WTC11 (cell line): ENCODE measurements around the gene OR1B1. TPM values are rescaled to one million over a fixed set of nuclear protein-coding genes. Genes with fewer than 3 reads are reported as not detected.

Experiments used
- ATAC-seq: fragments of 200-7000 bp; cut with Tn5 transposase; 2 replicates; pipeline ENCODE4 v1.10.0; 2021; ENCODE audit warnings: mild to moderate bottlenecking, moderate library complexity
- CTCF ChIA-PET: fragments of 300-600 bp; sonication (Branson Sonifier 250); formaldehyde crosslinking; loops from one replicate; lab custom pipeline; 2021; ENCODE audit warnings: antibody characterized with exemption; lab: Charles Lee
- POLR2A ChIA-PET: fragments of 350-600 bp; sonication (Branson Sonifier 250); formaldehyde crosslinking; loops from one replicate; lab custom pipeline; 2021; ENCODE audit warnings: antibody characterized with exemption; lab: Charles Lee
- DNase-seq: peaks from one replicate; pipeline ENCODE4 v3.0.0; 2021; ENCODE audit warnings: low spot score
- H3K27ac Mint-ChIP-seq: 2 replicates; pipeline ENCODE4 v1.8.0; 2021; ENCODE audit warnings: mixed read lengths
- H3K27me3 Mint-ChIP-seq: 2 replicates; pipeline ENCODE4 v1.8.0; 2021; ENCODE audit warnings: low read depth, mild to moderate bottlenecking, moderate library complexity, mixed read lengths
- H3K36me3 Mint-ChIP-seq: 2 replicates; pipeline ENCODE4 v1.8.0; 2021; ENCODE audit warnings: mixed read lengths
- H3K4me1 Mint-ChIP-seq: 2 replicates; pipeline ENCODE4 v1.8.0; 2022; ENCODE audit warnings: mixed read lengths
- H3K4me3 Mint-ChIP-seq: 2 replicates; pipeline ENCODE4 v1.8.0; 2021; ENCODE audit warnings: mild to moderate bottlenecking, moderate library complexity, mixed read lengths
- H3K9me3 Mint-ChIP-seq: 2 replicates; pipeline ENCODE4 v1.8.0; 2021; ENCODE audit warnings: mixed read lengths
- ATF1 ChIP-seq: sonication (generic); formaldehyde crosslinking; IDR thresholded peaks from 2 replicates; pipeline ENCODE4 v1.8.1; 2023; ENCODE audit warnings: mild to moderate bottlenecking, moderate library complexity, missing genetic modification reagents
- ATF3 ChIP-seq: sonication (generic); formaldehyde crosslinking; conservative IDR thresholded peaks from 2 replicates; pipeline ENCODE4 v1.8.1; 2022; ENCODE audit warnings: mild to moderate bottlenecking, missing genetic modification reagents
- ATF6 ChIP-seq: sonication (generic); formaldehyde crosslinking; IDR thresholded peaks from 2 replicates; pipeline ENCODE4 v1.8.1; 2023; ENCODE audit warnings: mild to moderate bottlenecking, missing genetic modification reagents
- E2F4 ChIP-seq: sonication (generic); formaldehyde crosslinking; IDR thresholded peaks from 2 replicates; pipeline ENCODE4 v1.8.1; 2022; ENCODE audit warnings: low read depth, mild to moderate bottlenecking, moderate library complexity, missing genetic modification reagents, borderline replicate concordance
- EMX1 ChIP-seq: fragments of 250-450 bp; sonication (Bioruptor Pico); IDR thresholded peaks from 2 replicates; pipeline ENCODE4 v1.8.0; 2021; ENCODE audit warnings: mild to moderate bottlenecking
- ESRRA ChIP-seq: sonication (generic); formaldehyde crosslinking; IDR thresholded peaks from 2 replicates; pipeline ENCODE4 v1.8.1; 2022; ENCODE audit warnings: mild to moderate bottlenecking, missing genetic modification reagents, borderline replicate concordance
- ETV6 ChIP-seq: sonication (generic); formaldehyde crosslinking; IDR thresholded peaks from 2 replicates; pipeline ENCODE4 v1.8.1; 2022; ENCODE audit warnings: mild to moderate bottlenecking, missing genetic modification reagents
- FOXJ3 ChIP-seq: sonication (generic); formaldehyde crosslinking; IDR thresholded peaks from 2 replicates; pipeline ENCODE4 v1.9.0; 2021; ENCODE audit warnings: missing genetic modification reagents, mild to moderate bottlenecking, borderline replicate concordance
- IRF1 ChIP-seq: sonication (generic); formaldehyde crosslinking; IDR thresholded peaks from 2 replicates; pipeline ENCODE4 v1.8.0; 2023; ENCODE audit warnings: missing genetic modification reagents
- MYBL2 ChIP-seq: sonication (generic); formaldehyde crosslinking; IDR thresholded peaks from 2 replicates; pipeline ENCODE4 v1.8.1; 2023; ENCODE audit warnings: mild to moderate bottlenecking, moderate library complexity, missing genetic modification reagents
- NFATC4 ChIP-seq: fragments of 250-450 bp; sonication (Bioruptor Pico); IDR thresholded peaks from 2 replicates; pipeline ENCODE4 v1.9.0; 2021; ENCODE audit warnings: mild to moderate bottlenecking
- NFE2L1 ChIP-seq: sonication (generic); formaldehyde crosslinking; IDR thresholded peaks from 2 replicates; pipeline ENCODE4 v1.8.1; 2023; ENCODE audit warnings: missing genetic modification reagents
- NR2C2 ChIP-seq: sonication (generic); formaldehyde crosslinking; IDR thresholded peaks from 2 replicates; pipeline ENCODE4 v1.8.0; 2022; ENCODE audit warnings: mild to moderate bottlenecking, missing genetic modification reagents
- OVOL2 ChIP-seq: fragments of 250-450 bp; sonication (Bioruptor Pico); IDR thresholded peaks from 2 replicates; pipeline ENCODE4 v1.9.0; 2021; ENCODE audit warnings: mild to moderate bottlenecking, borderline replicate concordance
- RELA ChIP-seq: sonication (generic); formaldehyde crosslinking; IDR thresholded peaks from 2 replicates; pipeline ENCODE4 v1.8.1; 2022; ENCODE audit warnings: missing genetic modification reagents, mild to moderate bottlenecking, borderline replicate concordance
- SMAD3 ChIP-seq: sonication (generic); formaldehyde crosslinking; IDR thresholded peaks from 2 replicates; pipeline ENCODE4 v1.8.0; 2022; ENCODE audit warnings: missing genetic modification reagents, mild to moderate bottlenecking, borderline replicate concordance
- SMAD4 ChIP-seq: sonication (generic); formaldehyde crosslinking; IDR thresholded peaks from 2 replicates; pipeline ENCODE4 v1.8.0; 2022; ENCODE audit warnings: mild to moderate bottlenecking, missing genetic modification reagents
- SP1 ChIP-seq: sonication (generic); formaldehyde crosslinking; conservative IDR thresholded peaks from 2 replicates; pipeline ENCODE4 v1.8.1; 2022; ENCODE audit warnings: missing genetic modification reagents
- STAT6 ChIP-seq: sonication (generic); formaldehyde crosslinking; conservative IDR thresholded peaks from 2 replicates; pipeline ENCODE4 v1.8.1; 2023; ENCODE audit warnings: mild to moderate bottlenecking, low read depth, missing genetic modification reagents, moderate library complexity
- TCF7 ChIP-seq: sonication (generic); formaldehyde crosslinking; IDR thresholded peaks from 2 replicates; pipeline ENCODE4 v1.8.0; 2022; ENCODE audit warnings: mild to moderate bottlenecking, low read depth, missing genetic modification reagents, moderate library complexity
- ZBTB43 ChIP-seq: sonication (generic); formaldehyde crosslinking; IDR thresholded peaks from 2 replicates; pipeline ENCODE4 v1.8.1; 2023; ENCODE audit warnings: mild to moderate bottlenecking, missing genetic modification reagents
- ZNF121 ChIP-seq: sonication (generic); formaldehyde crosslinking; IDR thresholded peaks from 2 replicates; pipeline ENCODE4 v1.8.0; 2023; ENCODE audit warnings: missing genetic modification reagents
- ZNF138 ChIP-seq: sonication (generic); formaldehyde crosslinking; conservative IDR thresholded peaks from 2 replicates; pipeline ENCODE4 v1.8.1; 2022; ENCODE audit warnings: mild to moderate bottlenecking, moderate library complexity, missing genetic modification reagents
- ZNF263 ChIP-seq: sonication (generic); formaldehyde crosslinking; IDR thresholded peaks from 2 replicates; pipeline ENCODE4 v1.8.1; 2022; ENCODE audit warnings: low read depth, mild to moderate bottlenecking, moderate library complexity, missing genetic modification reagents
- ZNF396 ChIP-seq: fragments of 250-450 bp; sonication (Bioruptor Pico); IDR thresholded peaks from 2 replicates; pipeline ENCODE4 v1.8.0; 2021; ENCODE audit warnings: mild to moderate bottlenecking, moderate library complexity, borderline replicate concordance
- ZNF425 ChIP-seq: fragments of 250-450 bp; sonication (Bioruptor Pico); conservative IDR thresholded peaks from 2 replicates; pipeline ENCODE4 v1.9.0; 2021; ENCODE audit warnings: mild to moderate bottlenecking
- total RNA-seq: library from RNA; stranded (reverse); gene quantifications from 3 replicates; pipeline ENCODE4 v1.2.3, GENCODE V29; 2021

The OR1B1 gene
- total RNA-seq, 1 experiment from 2014 or later = not detected

- peaks cover 30% of the 10 kb centered on the region for H3K36me3 Mint-ChIP-seq
- ChIA-PET CTCF (no interaction called here), POLR2A (no interaction called here)
- H3K27ac Mint-ChIP-seq = no peak within 1 kb of the TSS
- no peaks in the 10 kb centered on the region for H3K4me1 Mint-ChIP-seq
- H3K9me3 Mint-ChIP-seq = peaks cover 82% of the 10 kb centered on the region
- TF ChIP-seq SP1 (CRISPR knock-in tag) = no peak
- no peak for TF ChIP-seq ZNF138
- no peak for TF ChIP-seq ATF6
- no peak for TF ChIP-seq ZBTB43 (CRISPR knock-in tag)
- no peak for TF ChIP-seq SMAD3 (CRISPR knock-in tag)
- no peak for TF ChIP-seq ESRRA
- no peak for TF ChIP-seq IRF1 (CRISPR knock-in tag)
- TF ChIP-seq NFATC4 (CRISPR knock-in tag) = no peak
- no peak for TF ChIP-seq ZNF263 (CRISPR knock-in tag)
- no peak for TF ChIP-seq TCF7
- TF ChIP-seq NR2C2 (CRISPR knock-in tag) = no peak
- TF ChIP-seq ETV6 = no peak
- no peak for TF ChIP-seq STAT6
- no peak for TF ChIP-seq FOXJ3 (CRISPR knock-in tag)
- TF ChIP-seq RELA = no peak
- no peak for TF ChIP-seq ZNF396 (CRISPR knock-in tag)
- no peak for TF ChIP-seq ATF1 (CRISPR knock-in tag)
- TF ChIP-seq SMAD4 (CRISPR knock-in tag) = no peak
- TF ChIP-seq MYBL2 (CRISPR knock-in tag) = no peak
- no peak for TF ChIP-seq NFE2L1 (CRISPR knock-in tag)
- no peak within 1 kb of the TSS for H3K4me3 Mint-ChIP-seq
- ATAC-seq = no peak
- no peak for DNase-seq
- peaks cover 12% of the 10 kb centered on the region for H3K27me3 Mint-ChIP-seq
These were observed 43.1 kb downstream of the OR1B1 start, which contains the start of gene OR1Q1 for GRCh38 chr9:122614362-122614761. OR1Q1 (plus strand) TSS chr9:122614738; CDS start chr9:122614738, 0 bp downstream.

- Mint-ChIP-seq H3K36me3 (peaks cover 30% of the 10 kb centered on the region), H3K4me1 (no peaks in the 10 kb centered on the region), H3K4me3 (no peak overlapping the region), H3K27me3 (peaks cover 4% of the 10 kb centered on the region), H3K9me3 (peaks cover 81% of the 10 kb centered on the region), H3K27ac (no peak overlapping the region)
- ChIA-PET CTCF (no interaction called here), POLR2A (no interaction called here)
- ATAC-seq (no peak), DNase-seq (no peak)
- TF ChIP-seq ZNF263 (CRISPR knock-in tag) (no peak), E2F4 (CRISPR knock-in tag) (no peak), OVOL2 (CRISPR knock-in tag) (no peak), ATF3 (CRISPR knock-in tag) (no peak), ZBTB43 (CRISPR knock-in tag) (no peak), ZNF121 (CRISPR knock-in tag) (no peak), NR2C2 (CRISPR knock-in tag) (no peak), EMX1 (no peak), ZNF425 (no peak)
These were observed 47.6 kb downstream of the OR1B1 start for GRCh38 chr9:122609804-122610203.
